ENCODE results near the gene JADE2.
"Not testable (repeated sequence)": the region's sequence is repeated elsewhere in the genome, so short reads cannot be mapped to it uniquely, and the experiment has no call there.

JADE2 gene

GRCh38 chr5:134550271-134551214 is 25.1 kb downstream of the JADE2 start:
- ChIA-PET POLR2A (no interaction called here), CTCF (no interaction called here)
- TF ChIP-seq SP1 (IDR thresholded peaks at IDR 0.05) (no peak), TARDBP (IDR thresholded peaks at IDR 0.05) (no peak), L3MBTL2 (conservative IDR thresholded peaks at IDR 0.05) (no peak), ZNF384 (IDR thresholded peaks at IDR 0.05) (no peak), FOXK2 (IDR thresholded peaks at IDR 0.05) (no peak), LEF1 (IDR thresholded peaks at IDR 0.05; ENCODE audit: borderline replicate concordance) (no peak), SUZ12 (IDR thresholded peaks at IDR 0.05) (no peak), HDGF (IDR thresholded peaks at IDR 0.05; ENCODE audit: borderline replicate concordance) (no peak), BHLHE40 (IDR thresholded peaks at IDR 0.05; ENCODE audit: borderline replicate concordance) (no peak), ARNT (IDR thresholded peaks at IDR 0.05) (no peak)
- DNase-seq (ENCODE audit: extremely low spot score) = no peak

- DNase-seq (ENCODE audit: extremely low spot score) = no peak
- TF ChIP-seq ELF4 (IDR thresholded peaks at IDR 0.05) (no peak), SUZ12 (IDR thresholded peaks at IDR 0.05) (no peak), FOXK2 (IDR thresholded peaks at IDR 0.05) (no peak), NFRKB (IDR thresholded peaks at IDR 0.05) (no peak), FOXM1 (IDR thresholded peaks at IDR 0.05; ENCODE audit: borderline replicate concordance) (no peak), CTBP1 (IDR thresholded peaks at IDR 0.05; ENCODE audit: borderline replicate concordance) (no peak), TARDBP (IDR thresholded peaks at IDR 0.05) (no peak), HDGF (IDR thresholded peaks at IDR 0.05; ENCODE audit: borderline replicate concordance) (no peak)
- ChIA-PET CTCF (no interaction called here), POLR2A (no interaction called here)
These were observed 26.4 kb downstream of the JADE2 start for GRCh38 chr5:134551901-134552300.

- TF ChIP-seq ZNF384 (IDR thresholded peaks at IDR 0.05) (no peak), ELF4 (IDR thresholded peaks at IDR 0.05) (no peak), FOXM1 (IDR thresholded peaks at IDR 0.05; ENCODE audit: borderline replicate concordance) (no peak), NFRKB (IDR thresholded peaks at IDR 0.05) (no peak), SP1 (IDR thresholded peaks at IDR 0.05) (no peak), LEF1 (IDR thresholded peaks at IDR 0.05; ENCODE audit: borderline replicate concordance) (no peak), ARNT (IDR thresholded peaks at IDR 0.05) (no peak), TARDBP (IDR thresholded peaks at IDR 0.05) (no peak), HDGF (IDR thresholded peaks at IDR 0.05; ENCODE audit: borderline replicate concordance) (no peak), FOXA1 (IDR thresholded peaks at IDR 0.05) (no peak), PKNOX1 (IDR thresholded peaks at IDR 0.05) (no peak), SUZ12 (IDR thresholded peaks at IDR 0.05) (no peak), FOXK2 (IDR thresholded peaks at IDR 0.05) (no peak), BHLHE40 (IDR thresholded peaks at IDR 0.05; ENCODE audit: borderline replicate concordance) (no peak)
- no peak for DNase-seq (ENCODE audit: extremely low spot score)
- ChIA-PET CTCF (no interaction called here), POLR2A (no interaction called here)
These were observed 26.8 kb downstream of the JADE2 start for GRCh38 chr5:134552301-134552700.

- CTCF ChIA-PET; POLR2A ChIA-PET; DNase-seq (ENCODE audit: extremely low spot score): not testable (repeated sequence)
These were observed 27.2 kb downstream of the JADE2 start for GRCh38 chr5:134552716-134553115.

GRCh38 chr5:134553821-134554267 is 28.4 kb downstream of the JADE2 start:
- ChIA-PET CTCF (interaction anchor here (0.7 kb wide), 1 partner anchor 138 kb away, joined by 3 read pairs; no protein-coding TSS in a partner anchor), POLR2A (interaction anchor here (1.1 kb wide), 1 partner anchor 19 kb away, joined by 3 read pairs; no protein-coding TSS in a partner anchor)
- DNase-seq (ENCODE audit: extremely low spot score) = no peak
- TF ChIP-seq HDGF (IDR thresholded peaks at IDR 0.05; ENCODE audit: borderline replicate concordance) = no peak
- TF ChIP-seq LEF1 (IDR thresholded peaks at IDR 0.05; ENCODE audit: borderline replicate concordance) = no peak
- no peak for TF ChIP-seq FOXM1 (IDR thresholded peaks at IDR 0.05; ENCODE audit: borderline replicate concordance)
- no peak for TF ChIP-seq NFRKB (IDR thresholded peaks at IDR 0.05)
- TF ChIP-seq L3MBTL2 (conservative IDR thresholded peaks at IDR 0.05) = no peak
- TF ChIP-seq SUZ12 (IDR thresholded peaks at IDR 0.05) = no peak
- TF ChIP-seq FOXA1 (IDR thresholded peaks at IDR 0.05) = no peak
- TF ChIP-seq BHLHE40 (IDR thresholded peaks at IDR 0.05; ENCODE audit: borderline replicate concordance) = no peak
- no peak for TF ChIP-seq CTBP1 (IDR thresholded peaks at IDR 0.05; ENCODE audit: borderline replicate concordance)
- TF ChIP-seq FOXK2 (IDR thresholded peaks at IDR 0.05) = no peak
- no peak for TF ChIP-seq ZNF384 (IDR thresholded peaks at IDR 0.05)

GRCh38 chr5:134554319-134555222 is 29.1 kb downstream of the JADE2 start:
- TF ChIP-seq FOXA1 (IDR thresholded peaks at IDR 0.05) = no peak
- TF ChIP-seq TARDBP (IDR thresholded peaks at IDR 0.05) = no peak
- no peak for TF ChIP-seq HDGF (IDR thresholded peaks at IDR 0.05; ENCODE audit: borderline replicate concordance)
- no peak for TF ChIP-seq NFRKB (IDR thresholded peaks at IDR 0.05)
- no peak for TF ChIP-seq FOXK2 (IDR thresholded peaks at IDR 0.05)
- TF ChIP-seq ZNF384 (IDR thresholded peaks at IDR 0.05) = no peak
- TF ChIP-seq L3MBTL2 (conservative IDR thresholded peaks at IDR 0.05) = no peak
- no peak for TF ChIP-seq SUZ12 (IDR thresholded peaks at IDR 0.05)
- no peak for TF ChIP-seq CTBP1 (IDR thresholded peaks at IDR 0.05; ENCODE audit: borderline replicate concordance)
- no peak for TF ChIP-seq LEF1 (IDR thresholded peaks at IDR 0.05; ENCODE audit: borderline replicate concordance)
- no peak for TF ChIP-seq BHLHE40 (IDR thresholded peaks at IDR 0.05; ENCODE audit: borderline replicate concordance)
- no peak for TF ChIP-seq ARNT (IDR thresholded peaks at IDR 0.05)
- TF ChIP-seq PKNOX1 (IDR thresholded peaks at IDR 0.05) = no peak
- TF ChIP-seq ELF4 (IDR thresholded peaks at IDR 0.05) = no peak
- TF ChIP-seq FOXM1 (IDR thresholded peaks at IDR 0.05; ENCODE audit: borderline replicate concordance) = no peak
- no peak for TF ChIP-seq SP1 (IDR thresholded peaks at IDR 0.05)
- DNase-seq (ENCODE audit: extremely low spot score) = no peak
- CTCF ChIA-PET = interaction anchor here (0.7 kb wide), 1 partner anchor 139 kb away, joined by 3 read pairs; no protein-coding TSS in a partner anchor
- POLR2A ChIA-PET = interaction anchor here (1.1 kb wide), 1 partner anchor 20 kb away, joined by 3 read pairs; no protein-coding TSS in a partner anchor

Measured in HEK293T (cell line).